ENCODE data around the gene SERPINA5.

DNA sequence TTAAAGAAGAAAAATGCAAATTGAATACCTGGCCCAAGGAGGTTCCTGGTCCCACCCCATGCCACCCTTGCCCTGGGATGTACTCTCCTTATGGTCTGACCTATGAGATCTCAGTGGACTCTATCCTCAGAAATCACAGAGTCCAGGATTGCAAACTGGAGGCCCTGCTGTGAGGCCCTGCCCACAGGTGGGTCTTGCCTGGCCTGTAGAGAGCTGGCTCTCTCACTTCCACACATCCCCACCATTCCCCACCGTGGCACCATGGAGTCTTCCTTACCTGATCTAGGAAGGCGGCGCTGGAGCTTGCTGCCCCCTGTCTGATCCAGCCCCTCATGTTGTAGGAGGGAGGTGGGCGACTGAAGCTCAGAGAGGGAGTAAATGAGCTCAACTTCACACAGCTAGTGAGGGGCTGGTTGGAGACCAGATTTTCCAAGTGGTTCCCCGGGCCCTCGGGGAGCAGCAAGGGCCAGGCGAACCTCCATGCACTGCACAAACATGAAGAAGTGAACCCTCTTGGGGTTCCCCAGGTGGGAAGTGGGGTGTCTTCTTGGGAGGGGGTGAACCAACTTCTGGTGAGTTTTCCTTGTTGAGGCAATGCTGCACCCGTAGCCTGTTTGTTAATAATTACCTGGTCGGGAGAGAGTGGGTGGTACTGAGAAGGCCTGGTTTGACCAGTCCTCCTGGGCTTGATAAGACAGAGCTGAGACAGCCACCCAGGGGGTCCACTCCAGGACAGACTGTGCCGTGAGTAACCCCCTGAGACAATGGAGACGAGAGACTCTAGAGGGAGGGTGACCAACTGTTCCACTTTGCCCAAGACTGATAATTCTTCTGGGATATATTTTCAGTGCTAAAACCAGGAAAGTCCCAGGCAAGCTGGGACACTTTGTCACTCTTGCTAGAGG is 20.2 kb upstream of the SERPINA5 start, which contains the start of gene SERPINA4:
- TF ChIP-seq, protein P1, sequence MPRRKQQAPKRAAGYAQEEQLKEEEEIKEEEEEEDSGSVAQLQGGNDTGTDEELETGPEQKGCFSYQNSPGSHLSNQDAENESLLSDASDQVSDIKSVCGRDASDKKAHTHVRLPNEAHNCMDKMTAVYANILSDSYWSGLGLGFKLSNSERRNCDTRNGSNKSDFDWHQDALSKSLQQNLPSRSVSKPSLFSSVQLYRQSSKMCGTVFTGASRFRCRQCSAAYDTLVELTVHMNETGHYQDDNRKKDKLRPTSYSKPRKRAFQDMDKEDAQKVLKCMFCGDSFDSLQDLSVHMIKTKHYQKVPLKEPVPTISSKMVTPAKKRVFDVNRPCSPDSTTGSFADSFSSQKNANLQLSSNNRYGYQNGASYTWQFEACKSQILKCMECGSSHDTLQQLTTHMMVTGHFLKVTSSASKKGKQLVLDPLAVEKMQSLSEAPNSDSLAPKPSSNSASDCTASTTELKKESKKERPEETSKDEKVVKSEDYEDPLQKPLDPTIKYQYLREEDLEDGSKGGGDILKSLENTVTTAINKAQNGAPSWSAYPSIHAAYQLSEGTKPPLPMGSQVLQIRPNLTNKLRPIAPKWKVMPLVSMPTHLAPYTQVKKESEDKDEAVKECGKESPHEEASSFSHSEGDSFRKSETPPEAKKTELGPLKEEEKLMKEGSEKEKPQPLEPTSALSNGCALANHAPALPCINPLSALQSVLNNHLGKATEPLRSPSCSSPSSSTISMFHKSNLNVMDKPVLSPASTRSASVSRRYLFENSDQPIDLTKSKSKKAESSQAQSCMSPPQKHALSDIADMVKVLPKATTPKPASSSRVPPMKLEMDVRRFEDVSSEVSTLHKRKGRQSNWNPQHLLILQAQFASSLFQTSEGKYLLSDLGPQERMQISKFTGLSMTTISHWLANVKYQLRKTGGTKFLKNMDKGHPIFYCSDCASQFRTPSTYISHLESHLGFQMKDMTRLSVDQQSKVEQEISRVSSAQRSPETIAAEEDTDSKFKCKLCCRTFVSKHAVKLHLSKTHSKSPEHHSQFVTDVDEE (CRISPR knock-in tag; IDR thresholded peaks at IDR 0.05), result no peak
- TF ChIP-seq ISL1 (CRISPR knock-in tag; IDR thresholded peaks at IDR 0.05) (no peak), SNAI2 (CRISPR knock-in tag; IDR thresholded peaks at IDR 0.05) (no peak)
